AG08396 (cell line): Measurements from ENCODE around the gene ARHGAP27.

Experiments
- DNase-seq: peaks from one replicate; pipeline ENCODE4 v3.0.0; 2012; ENCODE audit warnings: low spot score, mixed read lengths

ARHGAP27 gene

DNA sequence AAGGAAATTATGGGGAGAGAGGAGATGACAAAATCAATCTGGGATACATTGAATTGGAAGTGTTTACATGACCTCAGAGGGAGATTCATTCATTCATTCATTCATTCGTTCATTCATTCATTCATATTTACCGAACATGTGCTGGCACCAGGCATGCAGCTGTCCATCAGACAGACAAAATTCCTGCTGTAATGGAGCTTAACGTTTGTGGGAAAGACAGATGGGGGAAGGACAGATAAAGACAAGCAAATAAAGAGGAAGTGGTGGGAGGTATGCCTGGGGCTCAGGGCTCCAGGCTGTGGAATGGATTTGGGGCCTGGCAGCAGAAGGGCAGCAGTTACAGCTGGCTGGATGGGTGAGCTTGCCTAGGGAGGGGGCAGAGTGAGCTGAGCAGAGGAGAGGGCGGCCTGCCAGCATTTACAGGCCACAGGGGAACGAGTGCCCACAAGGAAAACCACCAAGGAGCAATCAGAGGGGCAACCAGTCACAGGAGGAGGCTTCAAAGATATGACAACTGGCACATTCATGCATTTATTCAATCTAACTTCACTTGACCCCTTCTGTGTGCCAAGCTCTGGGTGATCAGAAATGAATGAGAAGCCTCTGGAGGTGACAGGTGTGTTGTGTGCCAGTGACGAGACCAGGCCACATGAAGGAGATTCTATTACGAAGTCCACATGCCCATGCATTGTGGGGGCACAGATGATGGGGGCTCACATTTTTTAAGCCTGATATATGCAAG is 48.5 kb downstream of the ARHGAP27 start:
- DNase-seq, result no peak

DNA sequence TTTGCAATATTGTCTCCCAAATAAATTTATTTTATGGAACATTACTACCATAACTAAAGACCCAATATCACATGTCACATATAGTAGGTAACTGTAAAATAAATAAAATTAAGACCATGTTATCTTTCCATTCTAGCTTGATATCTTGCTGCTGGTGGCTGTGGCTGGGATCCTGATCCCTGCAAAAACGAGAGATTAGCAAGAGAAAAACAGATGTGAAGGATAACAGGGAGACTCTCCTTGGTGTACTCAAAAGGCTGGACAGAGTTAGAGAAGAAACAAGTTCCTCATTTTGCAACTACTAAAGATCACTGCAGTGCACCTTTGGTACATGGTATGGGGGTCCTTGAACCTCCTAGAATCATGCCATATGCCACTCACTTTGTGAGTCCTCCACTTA is 49.7 kb downstream of the ARHGAP27 start:
- DNase-seq, result no peak

DNA sequence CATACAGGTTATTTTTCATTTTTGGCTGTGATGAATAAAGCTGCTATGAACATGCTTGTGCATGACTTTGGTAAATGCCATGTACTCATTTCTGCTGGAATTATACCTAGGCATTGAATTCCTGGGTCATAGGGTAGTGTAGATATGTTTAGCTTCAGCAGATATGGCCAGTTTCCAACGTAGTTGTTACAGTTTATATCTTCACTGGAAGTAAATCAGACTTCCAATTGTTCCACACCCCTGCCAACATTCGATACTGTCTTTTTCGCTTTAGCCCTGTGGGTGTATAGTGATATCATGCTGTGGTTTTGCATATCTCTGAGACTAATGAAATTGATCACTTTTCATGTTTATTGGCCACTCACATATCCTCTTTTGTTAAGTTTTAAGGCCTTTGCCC is 50.4 kb downstream of the ARHGAP27 start:
- no peak for DNase-seq

GRCh38 chr17:45380991-45381390 is 51.7 kb downstream of the ARHGAP27 start:
- DNase-seq, result no peak

DNA sequence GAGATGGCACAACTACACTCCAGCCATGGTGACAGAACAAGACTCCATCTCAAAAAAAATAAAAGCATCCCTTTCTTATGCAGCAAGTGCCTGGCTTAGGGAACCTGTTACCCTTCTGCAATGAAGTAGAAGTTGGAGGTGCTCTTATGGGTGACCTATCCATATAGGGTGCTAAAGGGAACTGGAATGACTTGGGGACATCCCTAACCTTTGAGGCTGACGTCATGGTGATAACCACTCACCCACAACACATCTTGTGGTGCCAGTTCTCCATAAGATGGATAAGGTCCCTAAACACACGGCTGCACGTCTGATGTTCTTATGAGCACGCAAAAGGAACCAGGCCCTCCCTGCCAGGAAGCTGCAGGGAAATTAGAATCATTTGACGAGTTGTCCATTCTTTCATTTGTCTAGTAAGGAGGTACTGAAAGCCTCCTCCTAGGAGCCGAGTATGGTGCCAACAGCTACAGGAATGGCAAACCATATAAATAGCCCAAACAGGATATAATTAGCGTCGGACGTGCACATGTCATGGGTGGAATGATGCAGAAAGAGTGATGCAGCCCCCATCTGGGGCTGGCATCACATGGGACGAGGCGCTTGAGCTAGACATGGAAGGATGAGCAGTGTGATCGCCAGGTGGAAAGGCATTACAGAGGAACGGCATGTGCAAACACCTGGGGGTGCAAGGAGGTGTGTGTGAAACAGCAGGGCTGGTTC is 52.5 kb downstream of the ARHGAP27 start:
- no peak for DNase-seq

DNA sequence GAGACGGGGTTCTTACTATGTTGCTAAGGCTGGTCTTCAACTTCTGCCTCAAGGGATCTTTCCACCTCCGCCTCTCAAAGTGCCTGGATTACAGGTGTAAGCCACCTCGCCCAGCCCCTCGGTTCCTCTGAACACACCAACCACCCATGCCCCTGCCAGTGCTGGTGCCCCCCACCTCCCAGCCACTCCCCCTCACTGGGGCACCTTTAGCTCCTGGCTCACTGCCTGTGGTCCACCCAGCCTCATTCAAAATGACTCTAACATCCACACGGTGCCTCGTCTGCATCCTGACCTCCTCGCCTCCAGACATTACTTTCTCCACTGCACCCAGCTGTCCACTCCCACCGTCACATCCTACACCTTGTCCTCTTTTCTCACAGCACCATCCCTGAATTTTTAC is 55.3 kb downstream of the ARHGAP27 start:
- DNase-seq, result no peak

DNA sequence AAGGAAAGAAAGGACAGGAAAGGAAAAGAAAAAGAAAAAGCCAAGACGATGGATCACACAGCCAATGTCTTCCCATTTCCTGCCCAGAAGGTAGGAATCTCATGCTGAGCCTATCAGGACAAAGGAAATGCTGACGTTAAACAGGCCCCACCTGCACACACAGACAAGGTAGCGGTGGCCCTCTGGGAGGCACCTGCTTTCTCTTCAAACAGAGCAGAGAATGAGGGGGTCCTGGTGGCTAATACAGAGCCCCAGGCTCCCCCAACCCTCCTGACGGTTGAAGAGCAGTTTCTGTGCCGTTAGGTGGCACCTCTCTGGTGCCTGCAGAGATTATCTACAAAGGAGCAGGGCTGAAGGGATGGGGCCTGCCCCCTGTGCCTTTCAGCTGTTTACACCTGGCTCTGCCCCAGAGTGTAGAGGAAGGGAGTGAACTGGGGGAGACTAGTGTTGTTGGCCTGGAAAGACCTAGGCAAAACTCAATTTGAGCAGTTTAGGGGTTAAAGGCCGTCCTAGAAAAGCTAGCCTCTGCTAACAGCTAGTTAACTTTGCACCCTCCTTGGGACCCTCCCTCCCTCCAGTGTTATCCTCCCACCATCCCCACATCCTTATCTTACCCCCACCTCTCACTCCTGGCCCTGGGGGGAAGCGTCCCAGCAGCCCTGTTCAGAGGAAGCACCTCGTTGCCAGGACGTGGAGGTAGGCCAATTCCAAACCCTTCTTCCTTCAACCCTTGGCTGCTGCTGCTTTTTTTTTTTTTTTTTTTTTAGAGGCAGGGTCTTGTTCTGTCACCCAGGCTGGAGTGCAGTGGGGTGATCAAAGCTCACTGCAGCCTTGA is 56.3 kb downstream of the ARHGAP27 start:
- no peak for DNase-seq

DNA sequence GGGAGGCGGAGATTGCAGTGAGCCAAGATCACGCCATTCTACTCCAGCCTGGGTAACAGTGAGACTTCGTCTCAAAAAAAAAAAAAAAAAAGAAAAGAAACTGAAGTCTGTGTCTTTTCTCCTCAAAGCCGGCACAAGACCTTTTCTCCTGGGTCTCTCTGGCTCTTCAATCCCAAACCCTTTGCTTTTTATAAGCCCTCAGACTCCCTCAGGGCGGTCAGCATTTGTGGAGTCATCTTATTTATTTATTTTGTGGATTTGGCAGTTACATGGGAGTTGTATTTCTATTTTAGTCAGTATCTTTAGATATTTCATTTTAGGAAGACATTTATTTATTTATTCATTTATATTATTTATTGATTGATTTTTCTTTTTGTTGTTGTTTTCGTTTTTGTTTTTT is 58.2 kb downstream of the ARHGAP27 start:
- DNase-seq, result no peak

GRCh38 chr17:45372325-45372869 is 60.3 kb downstream of the ARHGAP27 start:
- DNase-seq, result peak; percentile 28

GRCh38 chr17:45371414-45372324 is 61.0 kb downstream of the ARHGAP27 start:
- peak; percentile 96 for DNase-seq

GRCh38 chr17:45370949-45371413 is 61.7 kb downstream of the ARHGAP27 start:
- no peak for DNase-seq

DNA sequence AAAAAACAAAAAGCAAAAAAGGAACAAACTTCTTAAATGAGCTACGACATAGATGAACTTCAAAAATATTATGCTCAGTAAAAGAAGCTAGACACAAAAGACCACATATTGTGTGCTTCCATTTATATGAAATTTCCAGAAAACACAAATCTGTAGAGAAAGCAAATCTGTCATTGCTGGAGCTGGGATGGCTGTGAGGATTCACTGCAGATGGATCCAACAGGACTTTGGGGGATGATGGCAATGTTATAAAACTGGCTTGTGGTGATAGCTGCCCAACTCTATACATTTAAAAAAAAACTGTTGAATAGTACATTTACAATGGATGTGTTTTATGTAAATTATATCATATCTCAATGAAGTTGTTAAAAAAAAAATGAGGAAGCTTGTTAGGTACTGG is 63.2 kb downstream of the ARHGAP27 start:
- DNase-seq, result no peak

GRCh38 chr17:45368651-45369050 is 64.0 kb downstream of the ARHGAP27 start:
- no peak for DNase-seq

GRCh38 chr17:45367216-45367615 is 65.5 kb downstream of the ARHGAP27 start:
- DNase-seq, result no peak

GRCh38 chr17:45366691-45367090 is 66.0 kb downstream of the ARHGAP27 start:
- no peak for DNase-seq

DNA sequence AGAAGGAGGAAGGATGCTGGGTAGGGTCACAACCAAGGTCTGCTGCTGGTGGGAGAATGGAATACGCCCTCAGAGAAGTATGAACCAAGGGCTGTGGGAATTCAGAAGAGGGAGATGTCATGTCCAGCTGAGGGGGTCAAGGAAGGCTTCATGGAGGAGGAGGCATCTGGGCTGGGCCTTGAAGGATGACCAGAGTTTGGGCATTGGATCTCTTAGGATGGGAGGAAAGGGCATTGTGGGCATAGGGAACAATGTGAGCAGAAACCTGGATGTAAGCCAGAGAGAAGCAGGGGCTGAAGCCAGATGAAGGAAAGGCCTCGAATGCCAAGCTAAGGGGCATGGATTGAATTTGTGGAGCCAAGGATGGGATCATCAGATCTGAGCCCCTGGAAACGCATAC is 66.6 kb downstream of the ARHGAP27 start:
- no peak for DNase-seq

- DNase-seq, result no peak
These were observed 67.9 kb downstream of the ARHGAP27 start for GRCh38 chr17:45364531-45365390.

DNA sequence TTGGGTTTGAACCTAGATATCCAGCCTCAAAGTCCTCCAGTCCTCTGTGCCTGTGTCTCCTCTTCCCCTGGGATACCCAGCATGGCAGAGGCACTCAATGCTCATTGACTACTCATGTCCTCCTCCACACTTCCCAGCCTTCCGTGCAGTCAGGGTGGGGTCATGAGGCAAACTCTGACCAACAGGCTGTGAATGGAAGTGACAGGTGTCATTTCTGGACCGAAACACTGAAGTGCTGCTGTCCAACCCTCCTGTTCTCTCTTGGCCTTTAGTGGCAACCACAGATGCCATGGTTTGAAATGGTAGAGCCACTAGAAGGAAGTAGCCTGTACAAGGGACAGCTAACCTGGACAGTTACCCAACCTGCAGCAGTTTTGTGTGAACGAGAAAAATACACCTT is 69.2 kb downstream of the ARHGAP27 start:
- DNase-seq, result no peak

GRCh38 chr17:45361976-45362375 is 70.7 kb downstream of the ARHGAP27 start:
- DNase-seq, result no peak

- DNase-seq, result no peak
These were observed 71.2 kb downstream of the ARHGAP27 start for GRCh38 chr17:45361451-45361850.
